AG09319 (cell line): Measurements from ENCODE around the gene PSD4.

Experiments
- DNase-seq: peaks from one replicate; pipeline ENCODE4 v3.0.0-alpha.2; 2010; ENCODE audit warnings: low read depth; ENCODE audit errors: extremely low read depth
- CTCF ChIP-seq: IDR thresholded peaks from 2 replicates; pipeline ENCODE4 v1.5.1; 2011; ENCODE audit warnings: low read depth, mild to moderate bottlenecking, inconsistent platforms, low read length, moderate library complexity

Gene PSD4

DNA sequence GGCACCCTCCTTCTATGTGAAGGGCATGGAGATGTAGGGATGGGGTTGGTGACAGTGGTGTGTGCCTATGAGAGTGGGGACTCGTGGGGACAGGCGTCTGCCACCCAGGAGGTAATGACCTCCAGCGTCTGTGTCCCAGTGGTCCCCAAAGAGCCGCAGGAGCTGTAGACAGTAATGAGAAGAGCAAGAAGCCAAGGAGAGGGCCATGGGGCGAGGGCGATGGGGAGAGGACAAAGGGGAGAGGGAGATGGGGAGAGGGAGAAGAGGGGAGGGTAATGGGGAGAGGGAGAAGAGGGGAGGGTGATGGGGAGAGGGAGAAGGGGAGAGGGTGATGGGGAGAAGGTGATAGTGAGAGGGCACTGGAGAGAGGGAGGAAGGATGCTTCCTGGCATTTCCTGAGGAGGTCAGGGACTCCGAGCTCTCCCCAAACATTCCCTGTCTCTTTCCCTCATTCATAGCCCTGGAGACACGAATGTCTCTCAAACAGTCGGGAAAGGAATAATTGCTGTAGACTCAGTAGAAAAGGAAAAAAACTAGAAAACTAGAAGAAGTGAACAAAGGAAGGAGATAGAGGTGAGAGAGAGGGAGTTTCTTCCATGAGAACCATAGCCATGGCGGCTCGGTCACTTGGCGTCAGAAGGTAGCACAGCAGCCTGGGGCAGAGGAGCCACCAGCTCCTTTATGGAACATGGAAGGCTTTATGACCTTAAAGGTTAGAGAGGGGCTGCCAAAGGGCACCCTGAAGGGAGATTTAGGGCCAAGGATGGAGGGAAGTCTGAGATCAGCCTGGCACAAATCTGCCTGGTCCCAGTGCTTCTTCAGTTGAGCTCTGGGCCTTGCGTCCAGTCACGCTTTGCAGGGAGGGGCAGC, 39.5 kb downstream of the PSD4 start:
- no peak for DNase-seq
- no peak for TF ChIP-seq CTCF

- no peak for TF ChIP-seq CTCF
- no peak for DNase-seq
Measured at GRCh38 chr2:113214141-113214540, 40.4 kb downstream of the PSD4 start.

GRCh38 chr2:113215056-113215455, 41.3 kb downstream of the PSD4 start:
- no peak for DNase-seq
- no peak for TF ChIP-seq CTCF

DNA sequence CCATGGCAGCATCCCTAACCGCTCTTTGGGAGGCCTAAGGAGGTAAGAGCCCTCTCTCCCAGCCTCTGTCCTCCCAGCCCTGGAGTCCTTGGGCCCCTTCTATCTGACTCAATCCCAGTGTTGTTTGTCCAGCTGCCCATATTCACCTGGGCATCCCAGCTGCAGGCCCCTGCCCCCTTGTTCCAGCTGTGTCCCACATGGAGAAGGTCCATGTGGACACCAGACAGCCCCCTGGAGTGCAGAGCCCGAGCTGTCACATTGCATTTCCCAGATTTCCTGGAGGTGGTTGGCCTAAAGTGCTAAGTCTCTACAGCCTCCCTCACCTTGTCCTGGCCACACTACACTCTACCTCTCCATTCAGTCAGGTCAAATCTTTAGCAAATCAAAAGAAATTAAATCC, 42.5 kb downstream of the PSD4 start:
- no peak for TF ChIP-seq CTCF
- DNase-seq = no peak

DNA sequence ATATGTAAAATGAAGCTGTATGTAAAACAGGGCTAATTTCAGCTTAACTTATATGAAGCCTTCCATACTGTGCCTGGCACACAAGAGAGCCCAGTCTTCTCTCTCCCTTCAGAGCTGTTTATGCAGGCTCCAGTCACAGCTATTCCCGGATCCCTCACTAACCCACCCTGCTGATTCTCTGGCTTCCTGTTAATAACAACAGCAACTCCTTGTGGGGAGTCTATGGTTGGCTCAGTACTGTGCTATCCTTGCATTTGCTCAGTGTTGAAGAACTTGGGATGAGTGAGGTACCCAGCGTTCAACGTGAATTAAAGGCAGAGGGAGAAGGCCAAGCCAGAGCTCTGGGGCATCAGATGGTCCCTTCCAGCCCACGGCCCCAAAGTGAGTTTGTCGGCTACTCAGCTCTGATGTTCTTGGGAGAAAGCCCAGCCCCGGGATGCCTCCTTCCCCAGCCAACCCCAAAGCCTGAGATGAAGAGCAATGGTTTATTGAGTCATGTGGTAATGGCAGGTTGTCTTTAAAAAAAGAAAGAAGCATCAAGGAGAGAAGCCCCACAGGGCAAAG, 43.2 kb downstream of the PSD4 start:
- no peak for DNase-seq

DNA sequence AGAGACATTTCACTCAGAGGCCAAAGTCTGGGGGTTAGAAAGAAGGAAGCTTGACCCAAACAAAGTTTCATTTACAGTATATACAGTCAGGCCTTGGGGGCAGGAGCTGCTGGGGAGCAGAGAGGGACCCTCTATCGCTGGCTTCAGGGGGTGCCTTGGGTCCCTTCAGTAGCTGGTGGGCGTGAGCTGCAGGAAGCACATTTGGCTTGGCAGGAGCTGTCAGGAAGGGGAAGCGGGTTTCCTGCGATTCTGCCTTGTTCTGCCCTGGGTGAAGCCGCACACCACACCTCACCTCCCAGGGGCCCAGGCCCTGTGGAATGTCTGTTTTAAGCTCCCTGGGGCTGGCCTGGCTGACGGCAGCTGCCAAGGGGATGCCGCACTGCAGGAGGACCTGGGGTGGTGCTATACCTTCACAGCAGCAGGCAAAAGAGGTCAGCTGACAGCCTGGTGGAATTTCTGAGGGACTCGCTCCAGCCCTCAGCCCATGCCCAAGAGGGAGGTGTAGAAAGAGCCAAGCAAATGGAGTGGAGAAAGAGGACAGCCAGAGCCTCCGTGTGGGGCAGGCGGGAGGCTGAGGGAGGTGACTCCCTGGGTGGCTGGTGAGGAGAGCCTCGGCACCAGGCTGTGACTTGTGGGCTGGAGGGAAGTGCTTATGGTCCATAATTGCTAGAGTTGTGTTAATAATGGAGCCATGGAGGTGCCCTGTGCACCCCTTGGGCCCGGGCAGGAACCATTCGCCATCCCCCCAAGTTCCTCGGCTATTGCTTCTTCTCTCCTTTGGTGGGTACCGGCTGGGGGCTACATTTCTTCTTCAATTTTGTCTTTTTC, 43.9 kb downstream of the PSD4 start:
- TF ChIP-seq CTCF = no peak
- DNase-seq = no peak

More for the DNA sequence above, 43.2 kb downstream of the PSD4 start:
- no peak for TF ChIP-seq CTCF
